ENCODE measurements around the gene BCL11A.

The BCL11A gene

DNA sequence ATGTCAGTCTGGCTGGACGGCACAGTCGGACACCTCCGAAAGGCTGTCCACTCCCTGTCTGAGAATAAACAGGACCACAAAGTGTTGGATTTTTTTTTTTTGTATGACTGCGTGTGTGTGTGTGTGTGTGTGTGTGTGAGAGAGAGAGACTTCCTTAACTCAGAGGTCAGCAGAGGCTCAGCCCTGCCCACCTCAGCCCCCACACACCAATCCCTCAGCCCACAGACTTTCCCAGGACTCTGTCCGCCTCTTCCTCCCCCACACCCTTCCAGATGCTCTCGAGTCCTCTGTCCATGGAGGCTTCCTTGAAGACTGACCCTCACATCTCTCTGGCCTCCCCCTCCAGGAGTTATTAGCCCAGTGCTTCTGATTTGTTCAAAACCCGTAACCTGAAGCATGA, 147.3 kb downstream of the BCL11A start:
- TF ChIP-seq, protein P1, sequence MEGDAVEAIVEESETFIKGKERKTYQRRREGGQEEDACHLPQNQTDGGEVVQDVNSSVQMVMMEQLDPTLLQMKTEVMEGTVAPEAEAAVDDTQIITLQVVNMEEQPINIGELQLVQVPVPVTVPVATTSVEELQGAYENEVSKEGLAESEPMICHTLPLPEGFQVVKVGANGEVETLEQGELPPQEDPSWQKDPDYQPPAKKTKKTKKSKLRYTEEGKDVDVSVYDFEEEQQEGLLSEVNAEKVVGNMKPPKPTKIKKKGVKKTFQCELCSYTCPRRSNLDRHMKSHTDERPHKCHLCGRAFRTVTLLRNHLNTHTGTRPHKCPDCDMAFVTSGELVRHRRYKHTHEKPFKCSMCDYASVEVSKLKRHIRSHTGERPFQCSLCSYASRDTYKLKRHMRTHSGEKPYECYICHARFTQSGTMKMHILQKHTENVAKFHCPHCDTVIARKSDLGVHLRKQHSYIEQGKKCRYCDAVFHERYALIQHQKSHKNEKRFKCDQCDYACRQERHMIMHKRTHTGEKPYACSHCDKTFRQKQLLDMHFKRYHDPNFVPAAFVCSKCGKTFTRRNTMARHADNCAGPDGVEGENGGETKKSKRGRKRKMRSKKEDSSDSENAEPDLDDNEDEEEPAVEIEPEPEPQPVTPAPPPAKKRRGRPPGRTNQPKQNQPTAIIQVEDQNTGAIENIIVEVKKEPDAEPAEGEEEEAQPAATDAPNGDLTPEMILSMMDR (IDR thresholded peaks at IDR 0.05; ENCODE audit: borderline replicate concordance, insufficient read depth, low read depth, low read length), result no peak
- no peak overlapping the region for H3K4me3 ChIP-seq (ENCODE audit: low read depth, low read length)

GRCh38 chr2:60405271-60405919, 148.1 kb downstream of the BCL11A start:
- TF ChIP-seq, protein P1 (IDR thresholded peaks at IDR 0.05; ENCODE audit: borderline replicate concordance, insufficient read depth, low read depth, low read length), result no peak
- no peak overlapping the region for H3K4me3 ChIP-seq (ENCODE audit: low read depth, low read length)

All from GM12875 (cell line).